Parathyroid adenoma (tissue), 2 donors: ENCODE data around the gene JPH3.

Source experiments
- H2AFZ ChIP-seq: fragments of 300-600 bp; sonication (generic); one replicate; pipeline ENCODE4 v1.7.0; 2017; ENCODE audit warnings: antibody characterized with exemption, mild to moderate bottlenecking
- H3K27ac ChIP-seq: fragments of 300-600 bp; sonication (generic); one replicate; pipeline ENCODE4 v1.7.0; 2017
- H3K27me3 ChIP-seq: fragments of 300-600 bp; sonication (generic); one replicate; pipeline ENCODE4 v1.7.0; 2017; ENCODE audit warnings: low read length; ENCODE audit not compliant: control insufficient read depth, insufficient read depth
- H3K36me3 ChIP-seq: fragments of 300-600 bp; sonication (generic); one replicate; pipeline ENCODE4 v1.7.0; 2017; ENCODE audit warnings: low read length; ENCODE audit not compliant: control insufficient read depth, insufficient read depth
- H3K4me1 ChIP-seq: fragments of 300-600 bp; sonication (generic); one replicate; pipeline ENCODE4 v1.7.0; 2017; ENCODE audit warnings: control low read depth
- H3K4me2 ChIP-seq: fragments of 300-600 bp; sonication (generic); one replicate; pipeline ENCODE4 v1.7.0; 2017; ENCODE audit warnings: low read length
- H3K4me3 ChIP-seq: fragments of 300-600 bp; sonication (generic); one replicate; pipeline ENCODE4 v1.7.0; 2017; ENCODE audit warnings: low read depth, low read length
- H3K79me2 ChIP-seq: fragments of 300-600 bp; sonication (generic); one replicate; pipeline ENCODE4 v1.7.0; 2017; ENCODE audit warnings: control low read depth
- H3K9ac ChIP-seq: fragments of 300-600 bp; sonication (generic); one replicate; pipeline ENCODE4 v1.7.0; 2017; ENCODE audit warnings: mild to moderate bottlenecking
- H3K9me3 ChIP-seq: fragments of 300-600 bp; sonication (generic); one replicate; pipeline ENCODE4 v1.7.0; 2017; ENCODE audit warnings: low read length; ENCODE audit not compliant: control insufficient read depth
- CTCF ChIP-seq: fragments of 300-600 bp; sonication (generic); IDR thresholded peaks from one replicate; pipeline ENCODE4 v1.7.0; 2017; ENCODE audit warnings: antibody characterized with exemption, mild to moderate bottlenecking
- donor health status: primary hyperparathyroidism.

JPH3 gene

DNA sequence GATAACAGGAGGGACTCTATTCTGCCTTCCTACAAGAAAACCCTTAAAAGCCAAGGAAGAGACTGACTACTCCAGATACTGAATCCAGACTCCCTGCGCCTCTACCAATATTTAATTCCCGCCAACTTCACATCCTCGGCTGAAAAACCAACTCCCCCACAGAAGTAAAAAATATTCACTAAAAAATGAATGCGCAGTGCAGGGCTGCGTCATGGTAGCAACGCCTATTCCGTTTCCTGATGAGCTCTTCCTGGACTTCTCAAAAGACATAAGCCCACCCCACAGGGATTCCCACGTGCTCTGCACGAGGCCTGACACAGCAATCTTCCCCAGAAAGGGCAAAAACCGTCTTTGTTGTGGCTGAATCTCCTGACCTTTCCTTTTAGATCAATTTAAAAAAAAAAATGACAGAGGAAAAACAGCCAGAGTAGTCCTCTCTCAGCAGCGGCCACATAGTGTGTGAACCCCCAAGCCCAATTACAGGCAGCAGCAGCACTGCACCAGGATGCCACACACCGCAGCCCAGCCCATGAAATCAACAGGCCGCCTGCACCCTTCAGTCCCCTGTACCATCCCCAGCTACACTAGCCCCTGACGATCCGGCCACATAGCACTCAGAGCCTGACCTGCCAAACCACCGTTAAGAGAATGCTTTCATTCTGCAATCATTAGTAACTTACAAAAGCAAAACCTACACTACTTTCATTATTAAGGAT is 139.6 kb downstream of the JPH3 start:
- H3K36me3 ChIP-seq = no peaks in the 10 kb centered on the region
- H3K27me3 ChIP-seq = no peaks in the 10 kb centered on the region
- no peak overlapping the region for H3K4me2 ChIP-seq
- no peak overlapping the region for H2AFZ ChIP-seq
- no peak overlapping the region for H3K27ac ChIP-seq
- no peak overlapping the region for H3K4me3 ChIP-seq
- TF ChIP-seq CTCF = no peak
- H3K79me2 ChIP-seq = peaks cover 17% of the 10 kb centered on the region
- no peaks in the 10 kb centered on the region for H3K4me1 ChIP-seq
- no peaks in the 10 kb centered on the region for H3K9me3 ChIP-seq
- H3K9ac ChIP-seq = no peak overlapping the region

GRCh38 chr16:87742781-87743490 is 140.6 kb downstream of the JPH3 start:
- no peak overlapping the region for H3K27ac ChIP-seq
- no peak overlapping the region for H3K4me3 ChIP-seq
- H3K9ac ChIP-seq = no peak overlapping the region
- no peak for TF ChIP-seq CTCF
- H3K36me3 ChIP-seq = no peaks in the 10 kb centered on the region
- no peaks in the 10 kb centered on the region for H3K27me3 ChIP-seq
- no peak overlapping the region for H3K4me2 ChIP-seq
- H3K9me3 ChIP-seq = no peaks in the 10 kb centered on the region
- peaks cover 18% of the 10 kb centered on the region for H3K79me2 ChIP-seq
- H3K4me1 ChIP-seq = no peaks in the 10 kb centered on the region
- H2AFZ ChIP-seq = no peak overlapping the region

GRCh38 chr16:87744750-87745514 is 142.6 kb downstream of the JPH3 start:
- no peaks in the 10 kb centered on the region for H3K9me3 ChIP-seq
- no peak overlapping the region for H3K4me2 ChIP-seq
- H3K27me3 ChIP-seq = no peaks in the 10 kb centered on the region
- no peak overlapping the region for H3K9ac ChIP-seq
- H3K36me3 ChIP-seq = no peaks in the 10 kb centered on the region
- peaks cover 22% of the 10 kb centered on the region for H3K79me2 ChIP-seq
- no peak overlapping the region for H3K27ac ChIP-seq
- TF ChIP-seq CTCF = no peak
- no peak overlapping the region for H3K4me3 ChIP-seq
- H2AFZ ChIP-seq = no peak overlapping the region
- H3K4me1 ChIP-seq = no peaks in the 10 kb centered on the region

- TF ChIP-seq CTCF = no peak
- Histone ChIP-seq H3K36me3 (no peaks in the 10 kb centered on the region), H3K27me3 (no peaks in the 10 kb centered on the region), H3K4me2 (no peak overlapping the region), H3K79me2 (peaks cover 20% of the 10 kb centered on the region), H3K9me3 (no peaks in the 10 kb centered on the region), H3K27ac (no peak overlapping the region), H3K9ac (no peak overlapping the region), H3K4me3 (no peak overlapping the region), H3K4me1 (no peaks in the 10 kb centered on the region), H2AFZ (no peak overlapping the region)
These were observed 143.9 kb downstream of the JPH3 start for GRCh38 chr16:87746178-87746577.
